Measurements from ENCODE around the gene SPTA1. TPM values are rescaled to one million over a fixed set of nuclear protein-coding genes. Genes with fewer than 3 reads are reported as not detected.

SPTA1 gene
- total RNA-seq, 1 donor from 2014 or later: not detected

DNA sequence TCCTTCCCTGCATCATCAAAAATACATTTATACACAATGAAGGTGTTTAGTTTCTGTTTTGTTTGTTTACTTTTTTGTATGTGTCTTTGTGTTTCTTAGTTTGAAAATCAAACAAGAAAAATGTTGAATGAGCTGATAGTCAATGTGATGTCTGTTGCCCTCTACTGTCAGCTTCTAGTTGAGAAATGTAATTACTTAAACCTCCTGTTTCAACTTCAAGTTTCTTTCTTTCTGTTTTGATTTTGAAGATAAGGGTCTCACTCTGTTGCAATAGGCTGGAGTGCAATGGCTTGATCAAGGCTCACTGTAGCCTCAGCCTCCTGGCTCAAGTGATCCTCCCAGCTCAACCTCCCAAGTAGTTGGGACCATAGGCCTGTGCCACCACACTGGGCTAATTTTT, 37.5 kb downstream of the SPTA1 start:
- Mint-ChIP-seq H3K4me3 (ENCODE audit: unreplicated experiment) (no peak overlapping the region), H3K36me3 (ENCODE audit: unreplicated experiment) (no peaks in the 10 kb centered on the region), H3K27me3 (ENCODE audit: unreplicated experiment) (peaks cover 2% of the 10 kb centered on the region), H3K27ac (ENCODE audit: unreplicated experiment) (no peak overlapping the region), H3K4me1 (ENCODE audit: low read depth, unreplicated experiment) (no peaks in the 10 kb centered on the region), H3K9me3 (ENCODE audit: unreplicated experiment) (no peaks in the 10 kb centered on the region)
- TF ChIP-seq, protein P1, sequence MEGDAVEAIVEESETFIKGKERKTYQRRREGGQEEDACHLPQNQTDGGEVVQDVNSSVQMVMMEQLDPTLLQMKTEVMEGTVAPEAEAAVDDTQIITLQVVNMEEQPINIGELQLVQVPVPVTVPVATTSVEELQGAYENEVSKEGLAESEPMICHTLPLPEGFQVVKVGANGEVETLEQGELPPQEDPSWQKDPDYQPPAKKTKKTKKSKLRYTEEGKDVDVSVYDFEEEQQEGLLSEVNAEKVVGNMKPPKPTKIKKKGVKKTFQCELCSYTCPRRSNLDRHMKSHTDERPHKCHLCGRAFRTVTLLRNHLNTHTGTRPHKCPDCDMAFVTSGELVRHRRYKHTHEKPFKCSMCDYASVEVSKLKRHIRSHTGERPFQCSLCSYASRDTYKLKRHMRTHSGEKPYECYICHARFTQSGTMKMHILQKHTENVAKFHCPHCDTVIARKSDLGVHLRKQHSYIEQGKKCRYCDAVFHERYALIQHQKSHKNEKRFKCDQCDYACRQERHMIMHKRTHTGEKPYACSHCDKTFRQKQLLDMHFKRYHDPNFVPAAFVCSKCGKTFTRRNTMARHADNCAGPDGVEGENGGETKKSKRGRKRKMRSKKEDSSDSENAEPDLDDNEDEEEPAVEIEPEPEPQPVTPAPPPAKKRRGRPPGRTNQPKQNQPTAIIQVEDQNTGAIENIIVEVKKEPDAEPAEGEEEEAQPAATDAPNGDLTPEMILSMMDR (IDR thresholded peaks at IDR 0.05; ENCODE audit: partially characterized antibody, unreplicated experiment): no peak
- DNase-seq: no peak

DNA sequence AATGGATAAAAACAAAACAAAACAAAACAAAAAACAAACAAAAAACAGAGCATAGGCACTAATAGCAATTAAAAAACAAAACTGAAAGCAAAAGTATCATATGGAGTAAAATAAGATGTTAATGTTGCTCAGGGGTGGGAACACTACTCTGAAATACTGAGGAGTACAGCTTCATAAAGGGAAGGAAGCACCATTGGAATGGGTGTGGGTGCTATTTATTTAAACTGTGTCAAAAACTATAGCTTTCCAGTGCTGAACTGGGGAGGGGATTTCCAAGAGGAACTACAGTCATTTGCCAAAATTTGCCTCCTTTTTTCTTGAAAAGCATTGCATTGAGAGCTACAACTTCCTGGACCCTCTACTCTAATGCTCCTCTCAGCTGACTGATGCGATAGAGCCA, 40.0 kb downstream of the SPTA1 start:
- TF ChIP-seq, protein P1 (IDR thresholded peaks at IDR 0.05; ENCODE audit: partially characterized antibody, unreplicated experiment): no peak
- DNase-seq: no peak
- H3K27ac Mint-ChIP-seq (ENCODE audit: unreplicated experiment): no peak overlapping the region
- H3K4me3 Mint-ChIP-seq (ENCODE audit: unreplicated experiment): no peak overlapping the region
- H3K27me3 Mint-ChIP-seq (ENCODE audit: unreplicated experiment): no peaks in the 10 kb centered on the region
- H3K4me1 Mint-ChIP-seq (ENCODE audit: low read depth, unreplicated experiment): no peaks in the 10 kb centered on the region
- no peaks in the 10 kb centered on the region for H3K9me3 Mint-ChIP-seq (ENCODE audit: unreplicated experiment)
- H3K36me3 Mint-ChIP-seq (ENCODE audit: unreplicated experiment): no peaks in the 10 kb centered on the region

DNA sequence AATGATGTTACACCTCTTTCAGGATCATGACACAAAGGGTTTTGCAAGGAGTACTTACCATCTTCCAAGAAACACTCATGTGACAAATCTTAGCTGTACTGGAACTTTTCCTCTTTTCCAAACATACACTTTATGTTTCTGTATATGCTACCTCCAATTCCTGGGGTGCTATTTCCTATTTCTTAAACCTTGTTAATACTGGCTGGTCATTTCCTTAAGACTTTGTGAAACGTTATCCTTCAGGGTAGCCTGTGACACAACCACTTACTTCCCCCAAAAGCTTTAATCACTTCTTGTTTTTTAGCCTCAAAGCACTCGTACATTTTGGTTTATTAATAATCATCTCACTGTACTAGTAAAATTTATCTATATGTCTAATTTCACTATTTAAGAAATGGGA, 42.1 kb downstream of the SPTA1 start:
- no peaks in the 10 kb centered on the region for H3K9me3 Mint-ChIP-seq (ENCODE audit: unreplicated experiment)
- no peaks in the 10 kb centered on the region for H3K27me3 Mint-ChIP-seq (ENCODE audit: unreplicated experiment)
- DNase-seq: no peak
- TF ChIP-seq, protein P1 (IDR thresholded peaks at IDR 0.05; ENCODE audit: partially characterized antibody, unreplicated experiment): no peak
- H3K36me3 Mint-ChIP-seq (ENCODE audit: unreplicated experiment): no peaks in the 10 kb centered on the region
- H3K4me3 Mint-ChIP-seq (ENCODE audit: unreplicated experiment): no peak overlapping the region
- H3K4me1 Mint-ChIP-seq (ENCODE audit: low read depth, unreplicated experiment): no peaks in the 10 kb centered on the region
- H3K27ac Mint-ChIP-seq (ENCODE audit: unreplicated experiment): no peak overlapping the region

DNA sequence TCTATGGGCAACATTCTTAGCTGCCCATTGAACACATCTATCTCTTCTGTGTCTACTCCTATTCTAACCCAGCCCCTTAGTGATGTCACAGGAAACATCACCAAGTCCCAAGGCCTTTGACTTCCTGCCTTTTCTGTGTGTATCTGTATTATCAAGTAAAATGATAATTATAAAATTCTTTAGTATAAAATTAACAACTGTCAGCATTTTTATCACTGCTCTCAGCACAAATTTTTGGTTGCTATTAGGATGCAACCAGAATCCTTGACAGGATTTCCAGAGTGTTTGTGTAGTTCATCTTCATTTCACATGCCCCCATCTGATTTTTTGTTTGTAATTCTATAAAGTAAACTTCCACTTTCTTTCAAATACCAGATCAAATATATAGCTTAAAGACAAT, 47.6 kb downstream of the SPTA1 start:
- H3K4me3 Mint-ChIP-seq (ENCODE audit: unreplicated experiment): no peak overlapping the region
- no peaks in the 10 kb centered on the region for H3K36me3 Mint-ChIP-seq (ENCODE audit: unreplicated experiment)
- H3K4me1 Mint-ChIP-seq (ENCODE audit: low read depth, unreplicated experiment): no peaks in the 10 kb centered on the region
- H3K9me3 Mint-ChIP-seq (ENCODE audit: unreplicated experiment): no peaks in the 10 kb centered on the region
- no peak overlapping the region for H3K27ac Mint-ChIP-seq (ENCODE audit: unreplicated experiment)
- DNase-seq: no peak
- TF ChIP-seq, protein P1 (IDR thresholded peaks at IDR 0.05; ENCODE audit: partially characterized antibody, unreplicated experiment): no peak
- no peaks in the 10 kb centered on the region for H3K27me3 Mint-ChIP-seq (ENCODE audit: unreplicated experiment)

DNA sequence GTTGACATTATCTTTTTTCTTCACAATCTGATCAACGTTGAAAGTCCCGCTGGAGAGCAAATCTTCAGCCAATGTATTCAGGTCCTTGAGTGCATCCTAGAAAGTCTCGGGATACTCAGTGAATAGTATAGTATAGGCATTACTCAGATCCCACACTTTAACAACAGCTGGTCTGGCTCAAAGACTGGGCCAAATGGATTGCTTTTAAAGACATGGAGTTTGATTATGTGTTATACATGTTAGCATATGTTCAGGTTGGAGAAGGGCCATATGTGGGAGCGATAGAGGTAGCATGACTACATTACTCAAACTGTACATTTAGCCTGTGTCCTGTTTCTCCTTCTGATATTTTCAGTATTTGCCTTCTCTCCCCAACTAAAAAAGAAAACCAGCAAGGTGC, 48.4 kb downstream of the SPTA1 start:
- TF ChIP-seq, protein P1 (IDR thresholded peaks at IDR 0.05; ENCODE audit: partially characterized antibody, unreplicated experiment): no peak
- DNase-seq: no peak
- Mint-ChIP-seq H3K36me3 (ENCODE audit: unreplicated experiment) (no peaks in the 10 kb centered on the region), H3K4me3 (ENCODE audit: unreplicated experiment) (no peak overlapping the region), H3K27me3 (ENCODE audit: unreplicated experiment) (no peaks in the 10 kb centered on the region), H3K4me1 (ENCODE audit: low read depth, unreplicated experiment) (no peaks in the 10 kb centered on the region), H3K27ac (ENCODE audit: unreplicated experiment) (no peak overlapping the region), H3K9me3 (ENCODE audit: unreplicated experiment) (no peaks in the 10 kb centered on the region)

Measured in glutamatergic neuron (in vitro differentiated cells).